HG03565 (cell line): ENCODE data around the gene MYO1E.

ENCODE experiments used
- ATAC-seq: cut with Tn5 transposase; IDR thresholded peaks from one replicate; pipeline ENCODE4 v1.9.1; 2021; ENCODE audit warnings: mild to moderate bottlenecking, moderate library complexity; ENCODE audit not compliant: unreplicated experiment

The MYO1E gene

DNA sequence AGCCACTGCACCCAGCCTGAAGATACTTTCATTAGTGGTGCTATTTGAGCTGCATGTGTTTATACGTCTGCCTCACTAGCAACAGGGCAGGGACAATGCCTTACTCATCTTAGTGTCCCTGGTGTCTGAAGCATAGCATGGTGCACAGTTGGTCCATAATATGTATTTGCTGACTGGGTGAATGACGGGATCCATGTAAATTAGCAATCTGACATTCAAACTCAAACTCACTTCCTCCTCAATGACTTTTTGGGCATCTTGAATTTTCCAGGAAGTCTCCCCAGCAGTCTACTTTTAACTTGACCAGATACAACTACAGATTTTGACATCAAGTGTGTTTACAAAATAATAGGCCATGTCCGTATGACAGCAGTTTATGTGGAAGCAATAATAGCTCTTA, 169.0 kb downstream of the MYO1E start:
- no peak for ATAC-seq

DNA sequence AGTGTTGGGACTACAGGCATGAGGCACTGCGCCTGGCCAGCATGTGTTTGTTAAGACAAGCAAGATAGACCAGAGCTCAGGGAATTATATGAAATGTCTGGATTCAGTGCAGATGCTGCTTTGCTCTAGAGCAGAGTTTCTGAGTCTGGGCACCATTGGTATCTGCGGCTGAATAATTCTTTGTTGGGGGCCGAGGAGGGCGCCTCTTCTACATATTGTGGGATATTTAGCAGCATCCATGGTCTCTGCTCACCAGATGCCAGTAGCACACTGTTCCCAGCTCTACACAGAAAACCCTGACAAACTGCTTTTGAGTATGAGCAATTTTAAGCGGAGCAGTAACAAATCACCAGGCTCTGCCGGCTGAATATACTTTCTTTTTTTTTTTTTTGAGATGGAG, 169.7 kb downstream of the MYO1E start:
- no peak for ATAC-seq

DNA sequence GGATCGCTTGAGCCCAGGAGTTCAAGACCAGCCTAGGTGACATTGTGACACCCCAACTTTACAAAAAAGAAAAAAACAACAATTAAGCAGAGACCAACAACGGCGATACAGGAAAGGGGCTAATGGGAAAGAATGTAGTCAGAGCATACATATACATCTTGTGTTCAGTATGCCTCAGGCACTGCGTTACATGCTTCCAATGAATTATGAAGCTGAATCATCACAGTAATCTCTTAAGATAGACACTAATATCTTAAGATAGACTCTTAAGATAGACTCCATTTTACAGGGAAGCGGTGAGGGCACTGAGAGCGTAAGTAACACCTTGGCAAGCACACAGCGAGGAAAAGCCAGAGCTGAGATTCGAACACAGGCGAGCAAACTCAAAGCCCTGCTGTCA, 172.1 kb downstream of the MYO1E start:
- ATAC-seq, result no peak

DNA sequence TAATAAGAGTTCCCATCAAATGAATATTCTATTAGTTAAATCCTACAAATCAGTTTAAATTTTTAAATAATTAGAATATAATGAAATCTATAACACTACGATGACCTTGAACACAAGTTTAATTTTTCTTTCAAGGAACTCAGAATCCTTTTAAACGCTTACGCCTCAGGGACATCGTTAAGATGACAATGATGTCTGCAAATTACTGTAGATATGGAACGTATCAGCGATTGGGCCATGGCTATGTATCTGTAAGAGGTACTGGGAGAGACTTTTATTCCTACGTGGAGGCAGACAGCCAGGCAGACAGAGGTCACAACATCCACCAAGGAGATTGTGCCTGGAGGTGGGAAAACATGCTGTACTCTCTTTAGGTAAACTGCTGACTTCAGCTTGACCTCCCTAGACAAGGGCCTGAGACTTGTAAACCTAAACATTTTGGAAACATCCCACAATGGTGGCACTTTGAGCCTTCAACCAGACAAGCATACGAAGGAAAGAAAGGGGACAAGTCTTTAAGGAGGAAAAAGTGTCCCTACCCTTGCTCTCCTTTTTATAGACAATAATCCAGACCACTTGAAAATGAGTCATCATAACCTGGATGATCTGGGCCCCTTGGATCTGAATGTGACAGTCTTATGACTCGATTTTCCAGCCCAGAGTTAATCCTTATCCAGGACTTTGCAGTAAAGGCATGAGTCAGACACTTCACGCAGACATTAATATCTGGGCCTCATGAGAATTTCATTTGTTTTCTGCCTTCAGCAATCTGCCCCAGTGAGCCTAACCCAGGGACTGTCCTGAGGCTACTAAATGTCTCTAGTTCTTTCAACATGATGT, 172.8 kb downstream of the MYO1E start:
- ATAC-seq, result no peak

DNA sequence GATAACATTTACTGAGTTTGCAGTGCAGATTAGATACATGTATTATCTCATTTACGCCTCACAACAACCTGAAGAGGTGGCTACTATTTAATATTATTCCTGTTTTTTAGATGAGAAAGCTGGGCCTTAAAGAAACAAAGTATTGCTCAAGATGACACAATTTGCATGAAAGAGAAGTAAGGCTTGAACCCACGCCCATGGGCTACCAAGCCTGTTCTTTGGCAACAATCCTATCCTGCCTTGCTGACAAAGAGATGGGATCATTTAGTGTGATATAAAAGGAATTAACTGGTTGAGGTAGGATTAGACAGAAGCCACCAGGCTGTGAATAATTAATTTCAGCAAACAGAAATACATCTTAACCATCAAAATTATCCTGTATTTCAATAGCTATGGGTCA, 175.2 kb downstream of the MYO1E start:
- no peak for ATAC-seq

DNA sequence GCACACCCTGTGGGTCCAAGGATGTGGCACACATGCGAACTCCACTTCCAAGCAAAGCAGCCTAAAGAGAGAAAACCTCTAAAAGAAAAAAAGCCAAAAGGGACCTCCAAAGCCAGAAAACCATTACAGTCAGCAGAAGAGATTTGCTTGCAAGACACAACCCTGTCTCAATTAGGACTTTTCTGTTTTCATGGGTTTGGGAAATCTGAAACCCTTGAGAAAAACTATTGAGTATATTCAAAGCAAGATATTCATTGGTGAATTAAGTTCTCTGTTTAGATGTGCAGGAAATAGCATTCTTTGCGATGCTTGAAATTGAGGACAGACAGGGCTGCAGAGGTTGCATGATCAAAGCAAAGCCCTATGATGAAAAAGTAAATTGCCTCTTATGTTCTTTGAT, 176.3 kb downstream of the MYO1E start:
- no peak for ATAC-seq

DNA sequence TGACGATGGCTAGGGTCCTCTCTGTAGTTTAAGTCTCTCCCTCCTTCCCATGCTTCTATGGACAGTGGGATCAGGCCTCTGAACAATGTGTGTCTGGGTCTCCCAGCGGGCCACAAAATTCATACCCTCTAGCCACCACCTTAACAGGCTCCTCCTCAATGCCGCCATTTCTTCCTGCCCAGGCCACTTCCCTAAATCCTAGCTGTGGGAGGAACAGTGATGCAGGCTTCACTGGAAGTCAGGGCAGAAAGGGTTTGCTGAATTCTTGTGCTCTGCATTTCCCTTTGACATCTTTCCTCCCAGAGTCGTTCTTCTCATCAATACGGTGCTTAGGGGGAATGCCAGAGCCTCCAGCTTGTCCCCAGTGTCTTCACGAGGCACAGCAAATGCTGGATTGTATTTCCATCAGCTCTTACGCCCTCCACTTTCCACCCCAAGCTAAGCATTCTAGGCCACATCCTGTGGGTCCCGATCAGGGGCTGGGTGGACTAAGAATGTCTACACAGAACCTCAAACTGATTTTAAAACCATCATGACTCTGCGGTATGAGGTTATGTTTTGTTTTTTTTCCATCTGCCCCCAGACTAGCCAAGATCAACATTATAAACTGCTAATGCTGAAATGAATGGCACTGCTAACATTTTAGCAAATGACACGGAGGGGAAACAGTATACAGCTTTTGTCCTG, 177.9 kb downstream of the MYO1E start:
- ATAC-seq, result no peak

DNA sequence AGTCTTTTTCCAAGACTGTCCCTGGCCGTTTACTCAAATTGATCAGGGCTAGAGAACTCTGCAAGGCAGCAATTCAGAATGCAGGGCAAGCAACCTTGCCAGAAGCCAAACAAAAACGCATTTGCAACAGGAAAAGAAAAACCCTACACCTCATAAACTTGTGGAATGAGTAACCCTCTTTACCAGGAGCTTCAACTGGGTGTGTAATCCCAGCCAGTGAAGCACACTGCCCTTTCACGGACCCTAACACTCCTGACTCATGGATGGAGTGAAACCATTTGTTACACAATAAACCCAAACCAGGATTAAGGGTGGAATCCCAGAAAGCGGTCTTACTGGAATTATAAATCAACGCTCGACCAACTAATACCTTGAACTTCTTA, 180.8 kb downstream of the MYO1E start:
- ATAC-seq, result no peak

DNA sequence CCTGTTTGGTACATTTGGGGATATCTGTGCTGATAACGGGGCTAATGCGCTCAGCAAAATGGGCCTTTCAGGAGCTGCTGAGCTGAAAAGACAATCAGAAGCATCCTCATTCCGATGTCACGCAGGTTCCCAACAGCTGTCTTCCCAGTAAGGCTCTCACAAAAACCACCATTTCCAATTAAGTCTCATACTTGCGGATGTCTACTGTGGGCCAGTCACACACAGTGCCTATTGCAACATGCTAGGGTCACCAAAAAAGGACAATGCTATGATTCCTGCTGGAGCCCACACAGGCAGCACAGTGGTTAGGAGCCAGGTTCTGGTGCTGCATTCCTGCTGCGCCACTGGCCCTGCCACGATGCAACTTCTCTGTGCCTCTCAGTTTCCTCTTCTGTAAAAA, 182.4 kb downstream of the MYO1E start:
- ATAC-seq, result no peak

DNA sequence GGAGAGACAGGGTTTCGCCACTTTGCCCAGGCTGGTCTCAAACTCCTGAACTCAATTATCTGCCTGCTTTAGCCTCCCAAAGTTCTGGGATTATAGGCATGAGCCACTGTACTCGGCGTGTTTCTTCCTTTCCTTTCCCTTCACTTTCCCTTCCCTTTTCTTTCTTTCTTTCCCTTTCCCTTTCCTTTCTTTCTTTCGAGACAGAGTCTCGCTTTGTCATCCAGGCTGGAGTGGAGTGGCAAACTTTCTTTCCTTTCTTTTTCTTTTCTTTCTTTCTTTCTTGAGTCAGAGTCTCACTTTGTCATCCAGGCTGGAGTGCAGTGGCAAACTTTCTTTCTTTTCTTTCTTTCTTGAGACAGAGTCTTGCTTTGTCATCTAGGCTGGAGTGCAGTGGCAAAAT, 183.4 kb downstream of the MYO1E start:
- ATAC-seq, result no peak

DNA sequence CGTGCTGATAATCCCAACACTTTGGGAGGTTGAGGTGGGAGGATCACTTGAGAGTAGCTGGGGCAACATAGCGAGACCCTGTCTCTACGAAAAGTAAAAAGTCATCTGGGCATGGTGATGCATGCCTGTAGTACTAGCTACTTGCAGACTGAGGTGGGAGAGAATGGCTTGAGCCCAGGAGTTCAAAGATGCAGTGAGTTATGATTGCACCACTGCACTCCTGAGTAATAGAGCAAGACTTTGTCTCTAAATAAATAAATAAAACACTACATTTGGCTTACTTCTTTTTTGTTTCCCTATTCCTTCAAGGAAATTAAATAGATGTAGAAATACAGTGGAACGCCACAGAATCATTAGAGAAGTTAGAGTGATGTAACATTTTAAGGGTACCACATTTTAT, 186.2 kb downstream of the MYO1E start:
- ATAC-seq, result no peak

DNA sequence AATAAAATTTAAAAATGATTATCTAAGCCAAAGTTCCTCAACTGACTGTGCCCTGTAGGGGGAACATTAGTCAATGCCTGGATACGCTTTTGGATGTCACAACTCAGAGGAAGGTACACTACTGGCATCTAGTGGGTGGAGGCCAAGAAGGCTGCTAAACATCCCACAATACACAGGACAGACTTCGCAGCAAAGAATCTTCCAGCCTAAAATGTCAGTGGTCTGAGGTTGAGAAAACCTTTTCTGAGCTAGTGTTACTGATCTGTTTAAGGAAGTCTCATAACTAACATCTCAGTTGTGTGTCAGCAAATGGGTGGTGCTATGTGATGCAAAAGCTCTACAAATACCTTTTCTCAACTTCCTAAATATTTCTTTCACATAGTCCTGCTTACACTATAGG, 186.9 kb downstream of the MYO1E start:
- no peak for ATAC-seq

DNA sequence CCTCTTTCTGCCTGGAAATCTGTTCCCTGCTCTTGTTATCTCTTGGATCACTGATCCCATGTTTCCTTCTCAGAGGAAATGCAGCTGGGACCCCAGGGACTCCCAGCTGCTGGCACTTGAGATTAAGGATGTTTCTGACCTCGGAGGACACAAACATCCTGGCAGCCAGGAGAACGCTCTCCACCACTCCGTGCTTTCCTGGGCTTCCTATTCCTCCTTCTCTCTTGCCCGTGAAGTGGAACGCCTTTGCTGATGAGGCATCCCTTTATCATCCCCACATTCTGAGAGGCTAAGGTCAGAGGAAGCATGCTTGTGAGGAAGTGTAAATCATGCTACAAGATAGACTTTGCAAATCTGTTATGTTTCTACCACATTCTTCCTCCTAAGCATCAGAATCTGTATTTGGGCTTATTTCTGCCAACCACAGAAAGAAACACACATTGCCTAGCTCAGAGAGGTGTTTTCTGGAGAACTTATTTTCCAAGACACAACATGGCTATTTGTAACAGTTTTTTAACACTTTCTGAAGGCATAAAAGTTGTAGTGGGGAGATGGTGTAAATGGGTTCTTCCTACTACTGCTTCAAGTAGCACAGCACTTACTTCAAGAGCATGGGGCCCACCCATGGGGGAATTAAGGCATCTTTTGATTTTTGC, 191.6 kb downstream of the MYO1E start:
- no peak for ATAC-seq

DNA sequence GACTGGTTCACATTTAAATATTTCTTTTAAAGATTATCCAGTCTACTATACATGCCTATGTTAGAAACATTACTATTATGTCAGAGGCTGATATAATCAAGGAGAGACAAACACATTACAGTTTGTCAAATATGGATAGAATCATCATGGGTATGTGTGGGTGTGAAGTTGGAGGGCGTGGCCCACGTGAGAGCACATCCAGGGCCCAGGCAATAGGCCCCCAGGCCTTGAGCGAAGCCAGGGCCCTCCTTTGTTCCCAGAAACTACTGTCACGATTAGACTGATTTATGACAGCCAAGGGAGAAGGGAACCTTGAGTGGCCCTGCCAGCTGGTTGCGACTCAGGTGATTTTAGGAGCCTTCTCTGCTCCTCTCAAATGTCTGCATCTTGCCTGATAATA, 193.0 kb downstream of the MYO1E start:
- ATAC-seq, result no peak

DNA sequence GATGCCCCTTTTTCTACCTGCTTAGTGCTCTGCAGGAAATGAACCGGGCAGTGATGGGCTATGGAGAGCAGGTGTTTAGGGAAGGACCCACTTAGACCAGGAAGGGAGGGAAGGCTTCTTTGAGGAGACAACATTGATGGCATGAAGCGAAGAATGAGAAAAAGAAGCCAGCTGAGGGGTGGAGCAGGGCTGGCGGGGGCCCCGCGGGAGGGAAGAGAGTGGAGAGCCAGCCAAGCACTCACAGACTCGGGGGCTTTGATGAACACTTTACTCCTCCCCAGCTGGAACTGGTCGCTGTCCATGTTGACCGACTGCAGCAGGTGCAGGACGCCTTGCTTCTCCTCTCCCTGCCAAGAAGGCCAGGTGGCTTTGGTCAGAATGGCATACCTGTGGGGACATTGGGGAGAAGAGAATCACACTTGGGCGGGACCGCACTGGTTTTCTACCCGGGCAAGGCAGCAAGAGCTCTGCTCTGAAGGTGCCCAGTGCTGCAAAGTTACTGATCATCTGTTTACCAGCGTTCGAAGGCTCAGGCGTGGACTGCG, 194.4 kb downstream of the MYO1E start:
- ATAC-seq, result no peak

DNA sequence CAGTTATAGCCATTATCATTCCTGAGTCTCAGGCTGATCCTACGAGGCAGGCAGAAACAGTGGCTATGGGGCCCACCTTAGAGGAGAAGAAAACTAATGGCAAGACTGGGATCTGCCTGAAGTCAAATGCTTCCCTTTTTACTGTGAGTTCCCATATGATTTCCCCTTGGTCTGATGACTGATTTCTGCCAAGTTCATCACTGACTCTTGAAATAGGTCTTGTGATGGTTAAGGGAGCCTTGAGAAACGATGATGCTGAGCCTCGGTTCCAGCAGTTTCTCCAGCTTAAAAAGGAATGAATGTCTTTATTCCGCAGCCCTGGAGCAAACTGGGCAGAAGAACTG, 195.4 kb downstream of the MYO1E start:
- ATAC-seq, result no peak

DNA sequence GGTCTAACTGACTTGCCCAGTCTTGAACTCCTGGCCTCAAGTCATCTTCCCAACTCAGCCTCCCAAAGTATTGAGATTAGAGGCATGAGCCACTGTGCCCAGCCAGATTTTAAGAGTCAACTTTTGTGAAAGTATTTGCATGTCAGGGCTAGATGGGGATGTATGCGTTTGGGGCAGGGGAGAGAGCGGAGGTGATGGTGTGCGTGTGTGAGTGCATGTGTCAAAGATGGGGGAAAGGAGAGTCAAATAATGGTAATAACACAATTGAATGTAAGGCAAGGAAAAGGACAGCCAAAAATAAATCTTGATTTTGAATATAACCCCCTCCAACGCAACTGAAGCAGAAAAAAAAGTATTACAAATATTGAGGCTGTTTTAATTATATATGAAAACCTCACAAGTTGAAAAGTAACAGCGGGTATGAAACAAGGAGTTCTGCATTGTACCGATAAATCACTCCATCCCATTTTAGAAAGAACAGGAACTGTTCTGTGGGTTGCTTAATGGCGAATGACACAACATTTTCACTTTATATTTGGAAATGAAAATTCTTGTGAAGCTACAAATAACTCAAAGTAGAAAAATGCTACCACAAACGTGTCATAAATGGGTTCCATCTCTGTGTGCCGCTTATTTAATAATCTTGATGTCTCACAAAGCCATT, 195.9 kb downstream of the MYO1E start:
- no peak for ATAC-seq

DNA sequence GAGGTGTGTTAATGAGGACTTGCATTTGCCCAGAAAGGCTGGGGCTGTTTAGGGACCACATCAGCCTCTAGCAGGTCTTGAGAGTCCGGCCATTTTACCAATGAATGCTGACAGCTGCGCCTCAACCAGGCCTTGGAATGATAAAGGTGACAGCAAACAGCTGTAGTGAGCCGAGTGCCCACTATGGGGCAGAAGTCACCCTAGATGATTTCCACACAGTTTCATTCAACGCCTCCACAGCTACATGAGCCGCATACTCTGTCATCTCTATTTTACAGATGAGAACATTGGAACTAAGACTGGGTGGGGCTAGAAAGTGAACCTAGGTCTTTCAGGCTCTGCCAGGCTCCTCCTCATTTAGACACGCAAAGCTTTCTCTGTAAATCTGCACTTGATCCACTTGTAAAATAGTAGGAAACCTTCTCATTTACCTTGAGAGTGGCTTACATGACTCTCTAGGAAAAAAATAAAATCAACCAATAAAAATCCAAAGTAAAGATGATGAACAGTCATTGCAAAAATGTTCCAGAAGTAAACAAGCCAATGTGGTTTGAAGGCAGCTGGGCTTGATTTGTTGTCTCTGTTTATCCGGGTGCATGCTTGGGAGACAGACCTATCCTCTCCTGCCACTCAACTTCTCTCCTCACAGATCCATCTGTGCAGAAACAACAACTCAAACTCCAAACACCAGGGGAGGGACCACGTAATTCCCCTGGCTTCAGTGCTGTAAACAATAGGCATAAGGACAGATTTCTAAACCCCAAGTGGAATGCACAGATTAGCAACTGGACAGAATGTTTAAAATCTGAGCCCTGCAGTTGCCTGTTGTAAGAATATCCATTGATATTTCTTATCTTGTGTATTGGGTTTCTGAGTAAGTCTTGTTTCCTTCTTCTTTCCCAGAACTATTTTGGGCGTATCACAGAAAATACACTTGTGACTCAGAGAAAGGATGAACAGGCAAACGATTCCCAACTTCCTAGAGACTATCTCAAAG, 197.5 kb downstream of the MYO1E start:
- peak; percentile 50 for ATAC-seq

DNA sequence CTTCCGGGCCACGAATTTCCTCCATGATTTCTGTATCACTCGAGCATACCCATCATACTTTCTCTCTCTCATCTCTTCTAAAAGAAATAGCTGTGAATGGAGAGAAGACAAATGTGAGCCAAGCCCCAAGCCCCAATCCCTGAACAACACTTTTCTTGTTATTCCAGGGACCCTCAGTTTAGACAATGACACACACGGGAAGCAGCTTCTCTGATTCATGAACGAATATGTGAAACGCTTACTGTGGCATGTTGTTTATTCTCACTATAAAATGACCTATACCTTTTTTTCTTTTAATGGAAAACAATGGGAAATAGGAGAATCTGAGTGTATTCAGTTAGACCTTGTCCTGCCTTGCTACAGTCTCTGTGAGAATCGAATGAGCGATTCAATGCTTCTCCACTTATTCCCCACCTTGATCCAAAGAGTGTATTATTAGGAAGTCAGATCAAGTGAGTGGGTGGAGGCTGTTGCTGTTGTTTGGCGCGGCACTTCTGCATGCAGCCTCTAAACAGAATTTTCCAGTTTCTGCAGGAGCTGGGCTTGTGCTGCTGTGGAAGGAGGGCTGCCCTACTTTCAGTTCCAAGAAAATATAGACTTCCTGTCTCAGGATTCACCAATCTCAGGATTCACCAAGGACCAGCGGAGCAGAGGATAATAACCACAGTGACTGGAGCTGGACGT, 198.4 kb downstream of the MYO1E start:
- no peak for ATAC-seq

DNA sequence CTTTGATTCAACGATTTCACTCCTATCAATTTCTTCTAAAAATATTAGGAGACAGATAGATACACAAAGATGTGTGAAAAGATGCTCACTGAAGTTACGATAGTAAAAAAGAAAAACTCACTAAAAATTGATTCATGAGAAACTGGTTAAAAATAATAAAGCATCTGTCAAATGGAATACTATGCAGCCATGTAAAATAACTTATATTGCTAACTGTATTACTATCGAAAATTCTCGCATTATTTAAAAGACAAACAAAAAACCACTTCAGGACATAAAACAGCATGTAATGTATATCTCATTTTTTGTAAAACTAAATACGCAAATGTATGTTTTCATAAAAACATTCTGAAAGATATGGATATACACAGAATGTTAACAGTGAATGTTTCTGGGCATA, 199.5 kb downstream of the MYO1E start:
- no peak for ATAC-seq
